HepG2 (cell line): Measurements from ENCODE around the gene ACP2. TPM values are rescaled to one million over a fixed set of nuclear protein-coding genes. Genes with fewer than 3 reads are reported as not detected.

Experiments
- ATAC-seq: fragments of 200-7000 bp; cut with Tn5 transposase; 3 replicates; pipeline ENCODE4 v1.9.1; 2020; ENCODE audit warnings: mild to moderate bottlenecking, moderate library complexity
- BruUV-seq: library from RNA; stranded (reverse); fragments of 400-500 nt; replicated peaks from 2 replicates; lab custom pipeline; 2021; lab: Mats Ljungman, UMichigan
- CTCF ChIA-PET: fragments of 300-600 bp; formaldehyde crosslinking; extraction: SDS; loops from one replicate; lab custom pipeline; 2021; ENCODE audit warnings: low total read pairs, inconsistent platforms, low intra/inter-chr PET ratio; lab: Yijun Ruan, JAX
- POLR2A ChIA-PET: fragments of 350-600 bp; sonication (Branson Sonifier 250); formaldehyde crosslinking; loops from one replicate; lab custom pipeline; 2020; ENCODE audit warnings: antibody characterized with exemption, inconsistent platforms; lab: Yijun Ruan, JAX
- DNase-seq: peaks from one replicate; pipeline ENCODE4 v3.0.0-alpha.2; 2015; ENCODE audit warnings: low spot score
- FAIRE-seq: peaks from 3 replicates; lab custom pipeline; 2011; peaks lifted over from hg19 to GRCh38; lab: Jason Lieb, UNC
- H2AFZ ChIP-seq: one replicate; pipeline ENCODE4 v1.6.1; 2011; ENCODE audit warnings: low read length, inconsistent platforms
- H3K27ac ChIP-seq: fragments of 300-600 bp; 3 replicates; pipeline ENCODE4 v1.8.0; 2011; ENCODE audit warnings: mixed run types, mild to moderate bottlenecking, mixed read lengths, low read length, inconsistent platforms; ENCODE audit not compliant: insufficient read depth; ENCODE audit errors: extremely low read length
- H3K27me3 ChIP-seq, 2 experiments: fragments of 200-600 bp in 1 of 2; 2 replicates in 1 of 2; 3 replicates in 1 of 2; pipeline versions ENCODE4 v1.6.0 to v1.8.0; 2011; ENCODE audit warnings: low read length in 2 of 2, mild to moderate bottlenecking in 2 of 2, moderate library complexity in 2 of 2, inconsistent platforms in 1 of 2; ENCODE audit not compliant: insufficient read depth in 2 of 2, control insufficient read depth in 1 of 2
- H3K36me3 ChIP-seq, 2 experiments: fragments of 200-600 bp in 1 of 2; replicated peaks in 1 of 2; 2 replicates in 1 of 2; 3 replicates in 1 of 2; pipeline versions ENCODE4 v1.5.1 to v1.8.0; 2011; ENCODE audit warnings: low read length in 2 of 2, inconsistent platforms in 1 of 2; ENCODE audit not compliant: insufficient read depth in 2 of 2, control insufficient read depth in 1 of 2
- H3K4me1 ChIP-seq: 2 replicates; pipeline ENCODE4 v1.5.1; 2012; ENCODE audit warnings: low read length, inconsistent platforms; ENCODE audit not compliant: insufficient read depth
- H3K4me2 ChIP-seq: 2 replicates; pipeline ENCODE4 v1.6.0; 2011; ENCODE audit warnings: low read depth, low read length, inconsistent platforms
- H3K4me3 ChIP-seq, 3 experiments: fragments of 200-600 bp in 1 of 3; sonication (generic), shearing (Covaris generic) in 1 of 3; replicated peaks in 1 of 3; 2 replicates each; pipeline ENCODE4 v1.5.1; 2011 to 2016; ENCODE audit warnings: low read length in 3 of 3, inconsistent platforms in 2 of 3, low read depth in 2 of 3, mild to moderate bottlenecking in 2 of 3, control low read depth in 1 of 3, mixed read lengths in 1 of 3; ENCODE audit not compliant: insufficient read depth in 1 of 3
- H3K79me2 ChIP-seq: one replicate; pipeline ENCODE4 v1.6.1; 2011; ENCODE audit warnings: low read length, inconsistent platforms; ENCODE audit not compliant: insufficient read depth
- H3K9ac ChIP-seq: 2 replicates; pipeline ENCODE4 v1.6.0; 2011; ENCODE audit warnings: mild to moderate bottlenecking, low read depth, low read length, inconsistent platforms; ENCODE audit not compliant: insufficient read depth
- H3K9me3 ChIP-seq: 2 replicates; pipeline ENCODE4 v1.5.1; 2012; ENCODE audit warnings: mild to moderate bottlenecking, low read length
- H4K20me1 ChIP-seq: 2 replicates; pipeline ENCODE4 v1.6.0; 2011; ENCODE audit warnings: inconsistent platforms, mild to moderate bottlenecking, low read length, moderate library complexity; ENCODE audit not compliant: insufficient read depth
- AGO2 ChIP-seq: fragments of 200-400 bp; formaldehyde crosslinking; optimal IDR thresholded peaks from 2 replicates; pipeline ENCODE3; 2017; ENCODE audit warnings: mild to moderate bottlenecking, low read depth, low read length, moderate library complexity
- IKZF1 ChIP-seq: fragments of 450-650 bp; IDR thresholded peaks from 2 replicates; pipeline ENCODE4 v1.7.1; 2016
- MTA1 ChIP-seq: sonication (generic); formaldehyde crosslinking; IDR thresholded peaks from 2 replicates; pipeline ENCODE4 v1.4.0; 2020; ENCODE audit warnings: missing genetic modification reagents, mild to moderate bottlenecking, borderline replicate concordance
- NR0B2 ChIP-seq: sonication (generic); formaldehyde crosslinking; IDR thresholded peaks from 2 replicates; pipeline ENCODE4 v1.4.0; 2020; ENCODE audit warnings: mild to moderate bottlenecking, missing genetic modification reagents
- POLR2A ChIP-seq, 2 experiments: IDR thresholded peaks; 2 replicates each; pipeline ENCODE4 v1.6.1; 2011; ENCODE audit warnings: low read depth in 2 of 2, low read length in 2 of 2, mild to moderate bottlenecking in 1 of 2, moderate library complexity in 1 of 2; ENCODE audit not compliant: insufficient read depth in 1 of 2
- POLR2AphosphoS5 ChIP-seq: IDR thresholded peaks from 2 replicates; pipeline ENCODE4 v1.6.1; 2012; ENCODE audit warnings: low read depth, low read length
- RBFOX2 ChIP-seq: fragments of 200-400 bp; formaldehyde crosslinking; IDR thresholded peaks from 2 replicates; pipeline ENCODE4 v1.6.1; 2017; ENCODE audit warnings: low read depth, mild to moderate bottlenecking, low read length
- RBM22 ChIP-seq: fragments of 200-400 bp; formaldehyde crosslinking; optimal IDR thresholded peaks from 2 replicates; pipeline ENCODE3; 2017; ENCODE audit warnings: mild to moderate bottlenecking, low read length, moderate library complexity
- SAFB2 ChIP-seq: sonication (generic); formaldehyde crosslinking; IDR thresholded peaks from 2 replicates; pipeline ENCODE4 v1.5.1; 2020; ENCODE audit warnings: missing genetic modification reagents, low read depth, mild to moderate bottlenecking, borderline replicate concordance
- SPEN ChIP-seq: sonication (generic); formaldehyde crosslinking; IDR thresholded peaks from 2 replicates; pipeline ENCODE4 v1.5.1; 2020; ENCODE audit warnings: low read depth, mild to moderate bottlenecking, missing genetic modification reagents
- ZGPAT ChIP-seq: IDR thresholded peaks from 2 replicates; pipeline ENCODE4 v1.6.1; 2016; ENCODE audit warnings: mild to moderate bottlenecking
- ZNF83 ChIP-seq: sonication (generic); formaldehyde crosslinking; IDR thresholded peaks from 2 replicates; pipeline ENCODE4 v1.4.0; 2020; ENCODE audit warnings: missing genetic modification reagents, mild to moderate bottlenecking, borderline replicate concordance
- WGBS: methylation state at CpG from one replicate; pipeline ENCODE4 v1.1.6; 2017; ENCODE audit warnings: low lambda C conversion rate; 5-methylcytosine and 5-hydroxymethylcytosine counted together
- in situ Hi-C: cut with HindIII; loops from 2 replicates; pipeline ENCODE4 v1.10.0; 2017; ENCODE audit warnings: low pct_unique_long_range_greater_than_20kb; ENCODE audit not compliant: extremely low pct_ligation_motif_present
- intact Hi-C: fragments of 100-400 bp; cut with micrococcal nuclease; formaldehyde crosslinking; loops from one replicate; pipeline ENCODE4 v1.10.0; 2022; ENCODE audit not compliant: unreplicated experiment
- polyA plus RNA-seq, 8 experiments: library from polyadenylated mRNA; depleted of rRNA in 3 of 8; stranded (reverse) in 7 of 8; unstranded in 1 of 8; fragments of >200 nt; fragmentation: Illumina TruSeq in 4 of 8; extraction: Trizol in 4 of 8; gene quantifications; 2 replicates each; pipeline versions ENCODE4 v1.2.1 to v1.2.3, GENCODE V29; 2011 to 2016; ENCODE audit warnings: low read depth in 4 of 8, missing spikeins in 1 of 8, mixed read lengths in 1 of 8; ENCODE audit not compliant: insufficient read depth in 1 of 8
- total RNA-seq, 5 experiments: library from RNA; depleted of rRNA; stranded (reverse); fragments of >200 nt; fragmentation: Illumina TruSeq; extraction: Trizol; gene quantifications; 2 replicates each; pipeline ENCODE4 v1.2.3, GENCODE V29; 2016; ENCODE audit warnings: low read depth in 1 of 5
- TF ChIP-seq, protein P1 (sequence below): sonication (generic); formaldehyde crosslinking; IDR thresholded peaks from 2 replicates; pipeline ENCODE4 v1.8.0; 2022; ENCODE audit warnings: missing genetic modification reagents, mild to moderate bottlenecking, borderline replicate concordance
- TF ChIP-seq, protein P2 (sequence below): sonication (generic); formaldehyde crosslinking; IDR thresholded peaks from 2 replicates; pipeline ENCODE4 v1.5.1; 2020; ENCODE audit warnings: mild to moderate bottlenecking, missing genetic modification reagents, moderate library complexity

Gene ACP2
- total and polyA plus RNA-seq, 2 of the 13 experiments (the other 11 are each of a cell fraction or from before 2014, with no cell fraction given) = 17.7 to 20.2 TPM

DNA sequence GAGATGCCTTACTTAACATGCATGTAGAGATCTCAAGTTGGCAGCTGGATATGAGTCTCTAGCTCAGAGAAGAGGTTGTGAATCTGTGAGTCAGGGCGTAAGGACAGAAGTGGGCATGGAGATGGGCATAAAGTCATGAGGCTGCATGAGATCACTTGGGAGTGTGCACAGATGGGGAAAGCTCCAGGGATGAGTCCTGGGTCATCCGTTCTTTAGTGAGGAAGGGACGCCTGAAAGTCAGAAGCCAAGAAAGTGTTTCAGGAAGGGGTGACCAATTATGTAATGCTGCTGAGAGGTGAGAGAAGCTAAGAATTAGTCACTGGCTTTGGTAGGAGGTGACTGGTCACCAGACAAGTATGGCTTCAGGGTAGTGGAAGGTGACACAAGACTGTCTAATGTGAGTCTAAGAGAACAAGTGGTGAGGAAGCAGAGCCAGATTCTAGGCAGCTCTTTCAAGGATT is 6.7 kb downstream of the ACP2 start (continued):
- TF ChIP-seq, protein P1, sequence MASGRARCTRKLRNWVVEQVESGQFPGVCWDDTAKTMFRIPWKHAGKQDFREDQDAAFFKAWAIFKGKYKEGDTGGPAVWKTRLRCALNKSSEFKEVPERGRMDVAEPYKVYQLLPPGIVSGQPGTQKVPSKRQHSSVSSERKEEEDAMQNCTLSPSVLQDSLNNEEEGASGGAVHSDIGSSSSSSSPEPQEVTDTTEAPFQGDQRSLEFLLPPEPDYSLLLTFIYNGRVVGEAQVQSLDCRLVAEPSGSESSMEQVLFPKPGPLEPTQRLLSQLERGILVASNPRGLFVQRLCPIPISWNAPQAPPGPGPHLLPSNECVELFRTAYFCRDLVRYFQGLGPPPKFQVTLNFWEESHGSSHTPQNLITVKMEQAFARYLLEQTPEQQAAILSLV = no peak
- peak; percentile 47 for TF ChIP-seq POLR2AphosphoS5

- FAIRE-seq (no peak), DNase-seq (no peak), ATAC-seq (no peak)
- H2AFZ ChIP-seq = no peak overlapping the region
- no peak overlapping the region for H3K4me2 ChIP-seq
- H3K9me3 ChIP-seq = no peaks in the 10 kb centered on the region
- ChIA-PET POLR2A (interaction anchor here (0.6 to 4.7 kb wide), 6 partner anchors 9 to 55 kb away, joined by 3 to 15 read pairs (median 4); partner anchors contain the start of genes ACP2 and NR1H3), CTCF (no interaction called here)
- no TSS peak for BruUV-seq
- peaks cover 24 to 47% of the 10 kb centered on the region in 2 experiments; a peak in 4 of 5 replicates for H3K36me3 ChIP-seq
- H4K20me1 ChIP-seq = no peaks in the 10 kb centered on the region
- H3K4me3 ChIP-seq = no peak overlapping the region
- no peak overlapping the region for H3K9ac ChIP-seq
- no peaks in the 10 kb centered on the region for H3K79me2 ChIP-seq
- in situ Hi-C loops (no loop called here), intact Hi-C loops (no loop called here)
- H3K27me3 ChIP-seq = no peaks in the 10 kb centered on the region
- H3K27ac ChIP-seq = no peak overlapping the region
- H3K4me1 ChIP-seq = peaks cover 15% of the 10 kb centered on the region
- 96% methylated on average over 8 of the region's 10 CpGs for WGBS
- TF ChIP-seq POLR2AphosphoS5 (0 out of 2 replicates have a peak, but pooled peaks have one; percentile 5), IKZF1 (no peak), SAFB2 (CRISPR knock-in tag) (peak; percentile 34; the same call in 1 of the 2 replicates), RBM22 (peak; percentile 42), RBFOX2 (peak; percentile 32; the same call in 1 of the 2 replicates), ZNF83 (CRISPR knock-in tag) (no peak), POLR2A (IDR thresholded peaks at IDR 0.05; ENCODE audit: insufficient read depth in 1 of 2, low read depth in 2 of 2, low read length in 2 of 2) (0 out of 4 replicates have a peak, but pooled peaks of 1 of the 2 experiments have one; percentile 34), ZGPAT (CRISPR knock-in tag) (no peak), NR0B2 (CRISPR knock-in tag) (no peak), AGO2 (peak; percentile 94), MTA1 (0 out of 2 replicates have a peak, but pooled peaks have one; percentile 23), SPEN (CRISPR knock-in tag) (0 out of 2 replicates have a peak, but pooled peaks have one; percentile 18)
- TF ChIP-seq, protein P2, sequence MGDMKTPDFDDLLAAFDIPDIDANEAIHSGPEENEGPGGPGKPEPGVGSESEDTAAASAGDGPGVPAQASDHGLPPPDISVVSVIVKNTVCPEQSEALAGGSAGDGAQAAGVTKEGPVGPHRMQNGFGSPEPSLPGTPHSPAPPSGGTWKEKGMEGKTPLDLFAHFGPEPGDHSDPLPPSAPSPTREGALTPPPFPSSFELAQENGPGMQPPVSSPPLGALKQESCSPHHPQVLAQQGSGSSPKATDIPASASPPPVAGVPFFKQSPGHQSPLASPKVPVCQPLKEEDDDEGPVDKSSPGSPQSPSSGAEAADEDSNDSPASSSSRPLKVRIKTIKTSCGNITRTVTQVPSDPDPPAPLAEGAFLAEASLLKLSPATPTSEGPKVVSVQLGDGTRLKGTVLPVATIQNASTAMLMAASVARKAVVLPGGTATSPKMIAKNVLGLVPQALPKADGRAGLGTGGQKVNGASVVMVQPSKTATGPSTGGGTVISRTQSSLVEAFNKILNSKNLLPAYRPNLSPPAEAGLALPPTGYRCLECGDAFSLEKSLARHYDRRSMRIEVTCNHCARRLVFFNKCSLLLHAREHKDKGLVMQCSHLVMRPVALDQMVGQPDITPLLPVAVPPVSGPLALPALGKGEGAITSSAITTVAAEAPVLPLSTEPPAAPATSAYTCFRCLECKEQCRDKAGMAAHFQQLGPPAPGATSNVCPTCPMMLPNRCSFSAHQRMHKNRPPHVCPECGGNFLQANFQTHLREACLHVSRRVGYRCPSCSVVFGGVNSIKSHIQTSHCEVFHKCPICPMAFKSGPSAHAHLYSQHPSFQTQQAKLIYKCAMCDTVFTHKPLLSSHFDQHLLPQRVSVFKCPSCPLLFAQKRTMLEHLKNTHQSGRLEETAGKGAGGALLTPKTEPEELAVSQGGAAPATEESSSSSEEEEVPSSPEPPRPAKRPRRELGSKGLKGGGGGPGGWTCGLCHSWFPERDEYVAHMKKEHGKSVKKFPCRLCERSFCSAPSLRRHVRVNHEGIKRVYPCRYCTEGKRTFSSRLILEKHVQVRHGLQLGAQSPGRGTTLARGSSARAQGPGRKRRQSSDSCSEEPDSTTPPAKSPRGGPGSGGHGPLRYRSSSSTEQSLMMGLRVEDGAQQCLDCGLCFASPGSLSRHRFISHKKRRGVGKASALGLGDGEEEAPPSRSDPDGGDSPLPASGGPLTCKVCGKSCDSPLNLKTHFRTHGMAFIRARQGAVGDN = peak; percentile 19; the same call in 1 of the 2 replicates
Observed at GRCh38 chr11:47239852-47240251, 8.8 kb downstream of the ACP2 start.
